ENCODE measurements around the gene APLF.
A peak's percentile ranks its signal among the peaks of the same experiment; 100 is the strongest.

- TF ChIP-seq MAX (IDR thresholded peaks at IDR 0.05; ENCODE audit: low read depth, low read length) = peak; percentile 57
- no peak for TF ChIP-seq CTCF (IDR thresholded peaks at IDR 0.05; ENCODE audit: low read depth, low read length)
- peak; percentile 81 for TF ChIP-seq POLR2A (IDR thresholded peaks at IDR 0.05; ENCODE audit: extremely low read depth, insufficient read length)
- TF ChIP-seq MYC (IDR thresholded peaks at IDR 0.05; ENCODE audit: low read depth, low read length) = peak; percentile 55; the same call in 1 of the 2 replicates
Measured at GRCh38 chr2:68438455-68439303, 28.7 kb upstream of the APLF start.
